ENCODE results near the gene TAS2R40.

Gene TAS2R40

DNA sequence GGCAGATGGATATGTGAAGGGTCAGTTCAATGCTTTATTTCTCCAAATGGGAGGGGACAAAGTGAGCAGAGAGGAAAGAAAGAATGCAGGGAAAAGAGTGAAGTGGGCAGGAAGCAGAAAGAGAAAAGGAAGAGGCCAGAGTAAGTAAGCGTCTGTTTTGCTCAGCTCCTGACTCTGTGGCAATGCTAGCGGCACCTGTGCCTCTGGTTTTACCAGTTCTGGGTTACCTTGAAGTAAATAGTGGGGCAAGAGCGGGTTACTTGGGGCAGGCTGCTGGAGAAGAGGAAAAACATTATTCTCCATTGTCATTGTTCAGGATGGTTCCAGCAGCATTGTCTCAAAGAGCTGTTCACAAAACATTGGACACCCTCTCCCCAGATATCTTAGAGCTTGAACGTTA lies 1.9 kb downstream of the TAS2R40 start:
- H3K4me3 ChIP-seq (ENCODE audit: extremely low read depth, insufficient read depth, low read length, poor library complexity, severe bottlenecking), result no peak overlapping the region
- no peaks in the 10 kb centered on the region for H3K36me3 ChIP-seq (ENCODE audit: control insufficient read depth, insufficient read depth, low read length)
- 95% methylated on average over 2 of the region's 4 CpGs for WGBS, 2 experiments (ENCODE audit: insufficient coverage in 2 of 2)
- H3K27ac ChIP-seq (ENCODE audit: low read depth, low read length, severe bottlenecking), result no peak overlapping the region
- no peaks in the 10 kb centered on the region for H3K4me1 ChIP-seq (ENCODE audit: control insufficient read depth, insufficient read depth, low read length, poor library complexity, severe bottlenecking)
- no peaks in the 10 kb centered on the region for H3K9me3 ChIP-seq (ENCODE audit: control insufficient read depth, low read length)

GRCh38 chr7:143225047-143225446 lies 3.2 kb downstream of the TAS2R40 start:
- no peaks in the 10 kb centered on the region for H3K4me1 ChIP-seq (ENCODE audit: control insufficient read depth, insufficient read depth, low read length, poor library complexity, severe bottlenecking)
- WGBS, 2 experiments (ENCODE audit: insufficient coverage in 2 of 2), result 94% methylated on average over 2 of the region's 5 CpGs; no CpG with 5 or more reads in 1 of the 2 experiments
- no peak overlapping the region for H3K4me3 ChIP-seq (ENCODE audit: extremely low read depth, insufficient read depth, low read length, poor library complexity, severe bottlenecking)
- no peaks in the 10 kb centered on the region for H3K9me3 ChIP-seq (ENCODE audit: control insufficient read depth, low read length)
- no peak overlapping the region for H3K27ac ChIP-seq (ENCODE audit: low read depth, low read length, severe bottlenecking)
- H3K36me3 ChIP-seq (ENCODE audit: control insufficient read depth, insufficient read depth, low read length), result no peaks in the 10 kb centered on the region

DNA sequence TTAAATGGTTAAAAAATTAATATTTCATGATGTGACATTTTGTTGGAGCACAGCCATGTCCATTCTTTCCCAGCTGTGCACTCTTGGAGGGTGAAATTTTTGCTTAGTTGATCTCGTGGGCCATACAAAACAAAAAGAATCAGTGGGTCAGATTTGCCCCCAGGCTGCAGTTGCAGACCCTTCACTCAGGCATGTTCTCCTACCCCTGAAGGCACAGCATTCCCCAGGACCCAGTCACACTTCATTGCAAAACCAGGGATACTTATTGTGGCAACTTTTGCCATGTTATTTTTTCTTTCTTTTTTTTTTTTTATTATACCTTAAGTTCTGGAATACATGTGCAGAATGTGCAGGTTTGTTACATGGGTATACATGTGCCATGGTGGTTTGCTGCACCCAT lies 6.0 kb downstream of the TAS2R40 start:
- H3K4me3 ChIP-seq (ENCODE audit: extremely low read depth, insufficient read depth, low read length, poor library complexity, severe bottlenecking), result no peak overlapping the region
- H3K36me3 ChIP-seq (ENCODE audit: control insufficient read depth, insufficient read depth, low read length), result no peaks in the 10 kb centered on the region
- H3K9me3 ChIP-seq (ENCODE audit: control insufficient read depth, low read length), result no peaks in the 10 kb centered on the region
- WGBS, 2 experiments (ENCODE audit: insufficient coverage in 2 of 2), result 80% methylated on average over 1 of the region's 1 CpG; no CpG with 5 or more reads in 1 of the 2 experiments
- H3K4me1 ChIP-seq (ENCODE audit: control insufficient read depth, insufficient read depth, low read length, poor library complexity, severe bottlenecking), result no peaks in the 10 kb centered on the region
- no peak overlapping the region for H3K27ac ChIP-seq (ENCODE audit: low read depth, low read length, severe bottlenecking)

- Histone ChIP-seq H3K4me3 (ENCODE audit: extremely low read depth, insufficient read depth, low read length, poor library complexity, severe bottlenecking) (no peak overlapping the region), H3K4me1 (ENCODE audit: control insufficient read depth, insufficient read depth, low read length, poor library complexity, severe bottlenecking) (no peaks in the 10 kb centered on the region), H3K27ac (ENCODE audit: low read depth, low read length, severe bottlenecking) (peak overlapping the region; percentile 77), H3K9me3 (ENCODE audit: control insufficient read depth, low read length) (no peaks in the 10 kb centered on the region), H3K36me3 (ENCODE audit: control insufficient read depth, insufficient read depth, low read length) (no peaks in the 10 kb centered on the region)
- 0 to 21% methylated on average over 1 to 3 of the region's 9 CpGs for WGBS, 2 experiments (ENCODE audit: insufficient coverage in 2 of 2)
These were observed 7.4 kb downstream of the TAS2R40 start for GRCh38 chr7:143229054-143229790.

DNA sequence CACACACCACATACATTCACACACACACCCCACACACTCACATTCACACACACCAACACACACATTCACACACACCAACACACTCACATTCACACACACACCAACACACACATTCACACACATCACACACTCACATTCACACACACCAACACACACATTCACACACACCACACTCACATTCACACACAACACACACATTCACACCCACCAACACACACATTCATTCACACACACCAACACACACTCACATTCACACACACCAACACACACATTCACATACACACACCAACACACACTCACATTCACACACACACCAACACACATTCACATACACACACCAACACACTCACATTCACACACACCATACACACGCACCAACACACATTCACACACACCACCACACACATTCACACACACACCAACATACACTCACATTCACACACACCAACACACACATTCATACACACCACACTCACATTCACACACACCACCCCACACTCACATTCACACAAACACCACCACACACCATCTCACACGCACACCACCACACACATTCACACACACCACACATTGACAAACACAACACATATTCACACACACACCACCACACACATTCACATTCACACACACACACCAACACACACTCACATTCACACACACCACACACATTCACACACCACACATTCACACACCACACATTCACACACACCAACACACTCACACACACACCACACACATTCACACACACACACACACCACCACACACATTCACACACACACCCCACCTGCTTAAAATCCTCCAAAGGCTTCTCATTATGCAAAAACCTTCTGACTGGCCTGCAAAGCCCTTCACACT lies 9.0 kb downstream of the TAS2R40 start:
- Histone ChIP-seq H3K27ac (ENCODE audit: low read depth, low read length, severe bottlenecking) (no peak overlapping the region), H3K9me3 (ENCODE audit: control insufficient read depth, low read length) (no peaks in the 10 kb centered on the region), H3K36me3 (ENCODE audit: control insufficient read depth, insufficient read depth, low read length) (no peaks in the 10 kb centered on the region), H3K4me3 (ENCODE audit: extremely low read depth, insufficient read depth, low read length, poor library complexity, severe bottlenecking) (no peak overlapping the region), H3K4me1 (ENCODE audit: control insufficient read depth, insufficient read depth, low read length, poor library complexity, severe bottlenecking) (no peaks in the 10 kb centered on the region)
- 85 to 87% methylated on average over 2 of the region's 2 CpGs for WGBS, 2 experiments (ENCODE audit: insufficient coverage in 2 of 2)

DNA sequence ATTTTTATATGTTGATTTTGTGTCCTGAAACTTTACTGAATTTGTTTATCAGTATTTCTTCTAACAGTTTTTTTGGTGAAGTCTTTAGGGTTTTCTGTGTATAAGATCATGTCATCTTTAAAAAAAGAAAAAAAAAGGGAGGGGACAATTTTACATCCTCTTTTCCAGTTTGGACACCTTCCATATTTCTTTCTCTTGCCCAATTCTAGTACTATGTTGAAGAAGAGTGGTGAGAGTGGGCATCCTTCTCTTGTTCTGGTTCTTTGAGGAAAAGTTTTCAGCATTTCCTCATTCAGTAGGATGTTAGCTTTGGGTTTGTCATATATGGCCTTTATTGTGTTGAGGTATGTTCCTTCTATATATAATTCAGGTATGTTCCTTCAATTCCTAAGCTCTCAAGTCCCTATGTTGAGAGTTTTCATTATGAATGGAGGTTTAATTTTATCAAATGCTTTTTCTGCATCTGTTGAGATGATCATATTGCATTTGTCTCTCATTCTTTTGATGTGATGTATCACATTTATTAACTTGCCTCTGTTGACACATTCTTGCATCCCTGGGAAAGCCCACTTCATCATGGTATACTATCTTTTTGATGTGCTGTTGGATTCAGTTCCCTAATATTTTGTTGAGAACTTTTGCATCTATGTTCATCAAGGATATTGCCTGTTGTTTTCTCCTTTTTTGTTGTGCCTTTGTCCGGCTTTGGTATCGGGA lies 12.1 kb downstream of the TAS2R40 start:
- H3K4me1 ChIP-seq (ENCODE audit: control insufficient read depth, insufficient read depth, low read length, poor library complexity, severe bottlenecking), result no peaks in the 10 kb centered on the region
- no peak overlapping the region for H3K27ac ChIP-seq (ENCODE audit: low read depth, low read length, severe bottlenecking)
- WGBS, 2 experiments (ENCODE audit: insufficient coverage in 2 of 2), result no CpG with 5 or more reads among the region's 2 CpGs
- H3K9me3 ChIP-seq (ENCODE audit: control insufficient read depth, low read length), result no peaks in the 10 kb centered on the region
- H3K36me3 ChIP-seq (ENCODE audit: control insufficient read depth, insufficient read depth, low read length), result no peaks in the 10 kb centered on the region
- H3K4me3 ChIP-seq (ENCODE audit: extremely low read depth, insufficient read depth, low read length, poor library complexity, severe bottlenecking), result no peak overlapping the region

DNA sequence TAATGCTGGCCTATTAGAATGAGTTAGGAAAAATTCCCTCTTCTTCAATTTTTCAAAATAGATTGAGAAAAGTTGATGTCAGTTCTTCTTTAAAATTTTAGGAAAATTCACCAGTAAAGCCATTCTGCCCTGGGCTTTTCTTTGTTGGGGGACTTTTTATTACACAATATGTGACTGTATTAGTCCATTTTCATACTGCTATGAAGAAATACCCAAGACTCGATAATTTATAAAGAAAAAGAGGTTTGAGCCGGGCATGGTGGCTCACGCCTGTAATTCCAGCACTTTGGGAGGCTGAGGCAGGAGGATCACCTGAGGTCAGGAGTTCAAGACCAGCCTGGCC lies 12.7 kb downstream of the TAS2R40 start:
- Histone ChIP-seq H3K4me3 (ENCODE audit: extremely low read depth, insufficient read depth, low read length, poor library complexity, severe bottlenecking) (no peak overlapping the region), H3K9me3 (ENCODE audit: control insufficient read depth, low read length) (no peaks in the 10 kb centered on the region), H3K36me3 (ENCODE audit: control insufficient read depth, insufficient read depth, low read length) (no peaks in the 10 kb centered on the region), H3K27ac (ENCODE audit: low read depth, low read length, severe bottlenecking) (no peak overlapping the region), H3K4me1 (ENCODE audit: control insufficient read depth, insufficient read depth, low read length, poor library complexity, severe bottlenecking) (no peaks in the 10 kb centered on the region)
- 60 to 88% methylated on average over 1 to 2 of the region's 3 CpGs for WGBS, 2 experiments (ENCODE audit: insufficient coverage in 2 of 2)

- Histone ChIP-seq H3K36me3 (ENCODE audit: control insufficient read depth, insufficient read depth, low read length) (no peaks in the 10 kb centered on the region), H3K27ac (ENCODE audit: low read depth, low read length, severe bottlenecking) (no peak overlapping the region), H3K4me1 (ENCODE audit: control insufficient read depth, insufficient read depth, low read length, poor library complexity, severe bottlenecking) (no peaks in the 10 kb centered on the region), H3K4me3 (ENCODE audit: extremely low read depth, insufficient read depth, low read length, poor library complexity, severe bottlenecking) (no peak overlapping the region), H3K9me3 (ENCODE audit: control insufficient read depth, low read length) (no peaks in the 10 kb centered on the region)
- no CpG with 5 or more reads among the region's 1 CpG for WGBS, 2 experiments (ENCODE audit: insufficient coverage in 2 of 2)
These were observed 13.7 kb downstream of the TAS2R40 start for GRCh38 chr7:143235561-143235960.

DNA sequence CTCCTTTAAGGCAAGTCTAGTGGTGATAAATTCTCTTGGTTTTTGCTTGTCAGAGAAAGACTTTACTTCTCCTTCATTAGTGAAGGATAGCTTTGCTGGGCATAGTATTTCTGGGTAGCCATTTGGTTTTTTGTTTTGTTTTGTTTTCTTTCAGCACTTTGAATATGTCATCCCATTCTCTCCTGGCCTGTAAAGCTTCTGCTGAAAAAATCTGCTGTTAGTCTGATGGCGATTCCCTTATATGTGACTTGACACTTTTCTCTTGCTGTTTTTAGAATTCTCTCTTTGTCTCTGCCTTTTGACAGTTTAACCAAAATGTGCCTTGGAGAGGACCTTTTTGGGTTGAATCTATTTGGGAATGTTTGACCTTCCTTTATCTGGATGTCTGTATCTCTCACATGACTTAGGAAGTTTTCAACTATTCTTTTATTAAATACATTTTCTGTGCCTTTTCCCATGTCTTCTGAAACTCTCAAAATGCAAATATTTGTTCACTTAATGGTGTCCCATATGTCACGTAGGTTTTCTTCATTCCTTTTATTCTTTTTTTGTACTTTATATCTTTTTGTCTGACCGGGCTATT lies 14.7 kb downstream of the TAS2R40 start:
- peaks cover 5% of the 10 kb centered on the region for H3K4me1 ChIP-seq (ENCODE audit: control insufficient read depth, insufficient read depth, low read length, poor library complexity, severe bottlenecking)
- no peak overlapping the region for H3K4me3 ChIP-seq (ENCODE audit: extremely low read depth, insufficient read depth, low read length, poor library complexity, severe bottlenecking)
- no peaks in the 10 kb centered on the region for H3K9me3 ChIP-seq (ENCODE audit: control insufficient read depth, low read length)
- WGBS, 2 experiments (ENCODE audit: insufficient coverage in 2 of 2), result 100% methylated on average over 1 of the region's 3 CpGs; no CpG with 5 or more reads in 1 of the 2 experiments
- H3K36me3 ChIP-seq (ENCODE audit: control insufficient read depth, insufficient read depth, low read length), result no peaks in the 10 kb centered on the region
- H3K27ac ChIP-seq (ENCODE audit: low read depth, low read length, severe bottlenecking), result no peak overlapping the region

GRCh38 chr7:143237366-143237765 lies 15.5 kb downstream of the TAS2R40 start:
- Histone ChIP-seq H3K27ac (ENCODE audit: low read depth, low read length, severe bottlenecking) (no peak overlapping the region), H3K4me3 (ENCODE audit: extremely low read depth, insufficient read depth, low read length, poor library complexity, severe bottlenecking) (no peak overlapping the region), H3K4me1 (ENCODE audit: control insufficient read depth, insufficient read depth, low read length, poor library complexity, severe bottlenecking) (peaks cover 5% of the 10 kb centered on the region), H3K9me3 (ENCODE audit: control insufficient read depth, low read length) (no peaks in the 10 kb centered on the region), H3K36me3 (ENCODE audit: control insufficient read depth, insufficient read depth, low read length) (no peaks in the 10 kb centered on the region)

Data from mesodermal cell (in vitro differentiated cells).